ENCODE results near the gene F12.
"Not testable (repeated sequence)": the region's sequence is repeated elsewhere in the genome, so short reads cannot be mapped to it uniquely, and the experiment has no call there.

The F12 gene

DNA sequence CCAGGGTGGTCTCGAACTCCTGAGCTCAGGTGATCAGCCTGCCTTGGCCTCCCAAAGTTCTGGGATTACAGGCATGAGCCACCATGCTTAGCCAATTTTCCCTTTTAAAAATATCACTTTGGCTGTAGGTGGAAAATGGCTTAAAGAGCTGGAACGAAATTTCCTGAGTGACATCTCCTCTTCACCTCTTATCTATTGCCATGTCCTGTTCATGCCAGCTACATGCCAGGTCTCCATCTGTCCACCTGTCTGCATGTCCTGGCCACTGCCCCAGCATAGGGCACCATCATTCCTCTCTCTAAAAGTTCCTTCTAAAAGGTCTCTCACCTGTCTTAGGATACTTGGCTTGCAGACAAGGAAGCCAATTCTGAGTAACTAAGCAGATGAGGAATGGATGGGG is 14.3 kb upstream of the F12 start:
- no peak for TF ChIP-seq ZNF565 (CRISPR knock-in tag; conservative IDR thresholded peaks at IDR 0.05; ENCODE audit: low read depth)
- TF ChIP-seq ZFP30 (CRISPR knock-in tag; IDR thresholded peaks at IDR 0.05), result no peak
- TF ChIP-seq RARB (CRISPR knock-in tag; IDR thresholded peaks at IDR 0.05), result no peak
- TF ChIP-seq GLIS3 (CRISPR knock-in tag; IDR thresholded peaks at IDR 0.05), result no peak
- TF ChIP-seq, protein P1, sequence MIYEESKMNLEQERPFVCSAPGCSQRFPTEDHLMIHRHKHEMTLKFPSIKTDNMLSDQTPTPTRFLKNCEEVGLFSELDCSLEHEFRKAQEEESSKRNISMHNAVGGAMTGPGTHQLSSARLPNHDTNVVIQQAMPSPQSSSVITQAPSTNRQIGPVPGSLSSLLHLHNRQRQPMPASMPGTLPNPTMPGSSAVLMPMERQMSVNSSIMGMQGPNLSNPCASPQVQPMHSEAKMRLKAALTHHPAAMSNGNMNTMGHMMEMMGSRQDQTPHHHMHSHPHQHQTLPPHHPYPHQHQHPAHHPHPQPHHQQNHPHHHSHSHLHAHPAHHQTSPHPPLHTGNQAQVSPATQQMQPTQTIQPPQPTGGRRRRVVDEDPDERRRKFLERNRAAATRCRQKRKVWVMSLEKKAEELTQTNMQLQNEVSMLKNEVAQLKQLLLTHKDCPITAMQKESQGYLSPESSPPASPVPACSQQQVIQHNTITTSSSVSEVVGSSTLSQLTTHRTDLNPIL (CRISPR knock-in tag; IDR thresholded peaks at IDR 0.05; ENCODE audit: low read depth), result no peak
- TF ChIP-seq ZNF8 (CRISPR knock-in tag; IDR thresholded peaks at IDR 0.05), result no peak
- ATAC-seq, result no peak

DNA sequence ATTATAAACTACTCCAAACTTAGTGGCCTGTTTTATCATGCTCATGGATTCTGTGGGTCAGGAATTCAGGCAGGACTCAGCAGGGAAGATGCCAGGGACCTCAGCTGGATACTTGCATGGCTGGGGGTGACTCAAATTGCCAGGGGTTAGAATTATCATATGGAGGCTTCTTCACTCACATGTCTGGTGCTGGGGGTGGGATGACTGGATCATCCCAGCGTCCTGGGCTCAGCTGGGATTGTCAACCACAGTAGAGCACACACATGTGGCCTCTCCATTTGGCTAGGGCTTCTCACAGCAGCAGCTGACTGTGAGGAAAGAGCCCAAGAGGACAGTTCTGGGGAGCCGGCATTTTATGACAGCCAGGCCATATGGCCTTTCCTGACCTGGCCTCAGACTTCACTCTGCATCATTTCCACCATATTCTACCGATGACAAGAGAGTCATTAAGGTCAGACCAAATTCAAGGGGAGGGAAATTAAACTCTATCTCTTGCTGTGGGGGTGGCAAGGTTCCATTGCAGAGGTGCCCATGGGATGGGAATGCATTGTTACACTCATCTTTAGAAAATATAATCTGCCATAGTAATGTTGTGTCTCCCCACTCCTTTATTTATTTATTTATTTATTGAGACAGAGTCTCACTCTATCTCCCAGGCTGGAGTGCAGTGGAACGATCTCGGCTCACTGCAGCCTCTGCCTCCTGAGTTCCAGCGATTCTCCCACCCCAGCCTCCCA is 11.9 kb upstream of the F12 start:
- no peak for ATAC-seq
- TF ChIP-seq ZNF565 (CRISPR knock-in tag; conservative IDR thresholded peaks at IDR 0.05; ENCODE audit: low read depth) (no peak), GLIS3 (CRISPR knock-in tag; IDR thresholded peaks at IDR 0.05) (no peak), ZC3H10 (CRISPR knock-in tag; IDR thresholded peaks at IDR 0.05) (no peak), ARNTL (CRISPR knock-in tag; IDR thresholded peaks at IDR 0.05; ENCODE audit: borderline replicate concordance, low read depth) (no peak), ZNF8 (CRISPR knock-in tag; IDR thresholded peaks at IDR 0.05) (no peak), BACH2 (CRISPR knock-in tag; IDR thresholded peaks at IDR 0.05; ENCODE audit: borderline replicate concordance) (no peak), ISL1 (CRISPR knock-in tag; IDR thresholded peaks at IDR 0.05) (no peak), ESRRG (CRISPR knock-in tag; IDR thresholded peaks at IDR 0.05) (no peak), CSDC2 (CRISPR knock-in tag; IDR thresholded peaks at IDR 0.05) (no peak), ZNF70 (CRISPR knock-in tag; IDR thresholded peaks at IDR 0.05) (no peak), ZFP30 (CRISPR knock-in tag; IDR thresholded peaks at IDR 0.05) (no peak), OSR1 (CRISPR knock-in tag; IDR thresholded peaks at IDR 0.05) (no peak), SNAI2 (CRISPR knock-in tag; IDR thresholded peaks at IDR 0.05) (no peak), TOX (CRISPR knock-in tag; IDR thresholded peaks at IDR 0.05; ENCODE audit: borderline replicate concordance) (no peak)
- TF ChIP-seq, protein P2, sequence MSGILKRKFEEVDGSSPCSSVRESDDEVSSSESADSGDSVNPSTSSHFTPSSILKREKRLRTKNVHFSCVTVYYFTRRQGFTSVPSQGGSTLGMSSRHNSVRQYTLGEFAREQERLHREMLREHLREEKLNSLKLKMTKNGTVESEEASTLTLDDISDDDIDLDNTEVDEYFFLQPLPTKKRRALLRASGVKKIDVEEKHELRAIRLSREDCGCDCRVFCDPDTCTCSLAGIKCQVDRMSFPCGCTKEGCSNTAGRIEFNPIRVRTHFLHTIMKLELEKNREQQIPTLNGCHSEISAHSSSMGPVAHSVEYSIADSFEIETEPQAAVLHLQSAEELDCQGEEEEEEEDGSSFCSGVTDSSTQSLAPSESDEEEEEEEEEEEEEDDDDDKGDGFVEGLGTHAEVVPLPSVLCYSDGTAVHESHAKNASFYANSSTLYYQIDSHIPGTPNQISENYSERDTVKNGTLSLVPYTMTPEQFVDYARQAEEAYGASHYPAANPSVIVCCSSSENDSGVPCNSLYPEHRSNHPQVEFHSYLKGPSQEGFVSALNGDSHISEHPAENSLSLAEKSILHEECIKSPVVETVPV (CRISPR knock-in tag; IDR thresholded peaks at IDR 0.05), result no peak
- TF ChIP-seq, protein P3, sequence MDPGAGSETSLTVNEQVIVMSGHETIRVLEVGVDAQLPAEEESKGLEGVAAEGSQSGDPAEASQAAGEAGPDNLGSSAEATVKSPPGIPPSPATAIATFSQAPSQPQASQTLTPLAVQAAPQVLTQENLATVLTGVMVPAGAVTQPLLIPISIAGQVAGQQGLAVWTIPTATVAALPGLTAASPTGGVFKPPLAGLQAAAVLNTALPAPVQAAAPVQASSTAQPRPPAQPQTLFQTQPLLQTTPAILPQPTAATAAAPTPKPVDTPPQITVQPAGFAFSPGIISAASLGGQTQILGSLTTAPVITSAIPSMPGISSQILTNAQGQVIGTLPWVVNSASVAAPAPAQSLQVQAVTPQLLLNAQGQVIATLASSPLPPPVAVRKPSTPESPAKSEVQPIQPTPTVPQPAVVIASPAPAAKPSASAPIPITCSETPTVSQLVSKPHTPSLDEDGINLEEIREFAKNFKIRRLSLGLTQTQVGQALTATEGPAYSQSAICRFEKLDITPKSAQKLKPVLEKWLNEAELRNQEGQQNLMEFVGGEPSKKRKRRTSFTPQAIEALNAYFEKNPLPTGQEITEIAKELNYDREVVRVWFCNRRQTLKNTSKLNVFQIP (CRISPR knock-in tag; IDR thresholded peaks at IDR 0.05; ENCODE audit: borderline replicate concordance, low read depth), result no peak
- TF ChIP-seq, protein P1 (CRISPR knock-in tag; IDR thresholded peaks at IDR 0.05; ENCODE audit: low read depth), result no peak
- TF ChIP-seq, protein P4, sequence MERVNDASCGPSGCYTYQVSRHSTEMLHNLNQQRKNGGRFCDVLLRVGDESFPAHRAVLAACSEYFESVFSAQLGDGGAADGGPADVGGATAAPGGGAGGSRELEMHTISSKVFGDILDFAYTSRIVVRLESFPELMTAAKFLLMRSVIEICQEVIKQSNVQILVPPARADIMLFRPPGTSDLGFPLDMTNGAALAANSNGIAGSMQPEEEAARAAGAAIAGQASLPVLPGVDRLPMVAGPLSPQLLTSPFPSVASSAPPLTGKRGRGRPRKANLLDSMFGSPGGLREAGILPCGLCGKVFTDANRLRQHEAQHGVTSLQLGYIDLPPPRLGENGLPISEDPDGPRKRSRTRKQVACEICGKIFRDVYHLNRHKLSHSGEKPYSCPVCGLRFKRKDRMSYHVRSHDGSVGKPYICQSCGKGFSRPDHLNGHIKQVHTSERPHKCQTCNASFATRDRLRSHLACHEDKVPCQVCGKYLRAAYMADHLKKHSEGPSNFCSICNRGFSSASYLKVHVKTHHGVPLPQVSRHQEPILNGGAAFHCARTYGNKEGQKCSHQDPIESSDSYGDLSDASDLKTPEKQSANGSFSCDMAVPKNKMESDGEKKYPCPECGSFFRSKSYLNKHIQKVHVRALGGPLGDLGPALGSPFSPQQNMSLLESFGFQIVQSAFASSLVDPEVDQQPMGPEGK (CRISPR knock-in tag; IDR thresholded peaks at IDR 0.05; ENCODE audit: borderline replicate concordance), result no peak

DNA sequence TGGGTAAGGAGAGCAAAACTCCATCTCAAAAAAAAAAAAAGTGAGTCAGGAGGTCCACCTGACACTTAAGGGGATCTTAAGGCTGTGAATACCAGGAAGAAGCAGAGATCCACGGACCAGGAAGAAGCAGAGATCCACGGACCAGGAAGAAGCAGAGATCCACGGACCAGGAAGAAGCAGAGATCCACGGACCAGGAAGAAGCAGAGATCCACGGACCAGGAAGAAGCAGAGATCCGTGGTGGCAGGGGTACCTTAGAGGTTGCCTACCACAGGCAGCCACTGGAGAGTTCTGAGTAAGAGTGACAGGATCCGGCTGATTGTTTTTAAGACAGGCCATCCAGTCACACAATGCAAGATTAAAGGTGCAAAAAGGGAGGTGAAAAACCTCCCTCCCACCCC is 11.1 kb upstream of the F12 start:
- ATAC-seq, result not testable (repeated sequence)

DNA sequence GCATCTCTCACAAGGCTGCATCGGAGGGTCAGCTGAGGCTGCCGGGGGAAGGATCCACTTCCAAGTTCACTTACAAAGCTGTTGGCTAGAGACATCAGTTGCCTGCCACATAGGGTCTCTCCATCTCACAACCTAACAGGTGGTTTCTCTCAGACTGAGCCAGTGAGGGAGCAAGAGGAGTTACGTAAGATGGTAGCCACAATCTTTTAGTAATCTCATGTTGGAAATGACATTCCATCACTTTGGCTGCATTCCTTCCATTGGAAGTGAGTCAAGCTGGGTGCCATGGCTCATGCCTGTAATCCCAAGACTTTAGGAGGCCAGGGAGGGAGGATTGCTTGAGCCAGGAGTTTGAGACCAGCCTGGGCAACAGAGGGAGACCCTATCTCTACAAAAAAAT is 9.7 kb upstream of the F12 start:
- TF ChIP-seq ISL1 (CRISPR knock-in tag; IDR thresholded peaks at IDR 0.05) (no peak), ZNF565 (CRISPR knock-in tag; conservative IDR thresholded peaks at IDR 0.05; ENCODE audit: low read depth) (no peak), CSDC2 (CRISPR knock-in tag; IDR thresholded peaks at IDR 0.05) (no peak), SNAI2 (CRISPR knock-in tag; IDR thresholded peaks at IDR 0.05) (no peak), ZNF70 (CRISPR knock-in tag; IDR thresholded peaks at IDR 0.05) (no peak), OSR1 (CRISPR knock-in tag; IDR thresholded peaks at IDR 0.05) (no peak)
- TF ChIP-seq, protein P2 (CRISPR knock-in tag; IDR thresholded peaks at IDR 0.05), result no peak
- TF ChIP-seq, protein P4 (CRISPR knock-in tag; IDR thresholded peaks at IDR 0.05; ENCODE audit: borderline replicate concordance), result no peak
- TF ChIP-seq, protein P1 (CRISPR knock-in tag; IDR thresholded peaks at IDR 0.05; ENCODE audit: low read depth), result no peak
- no peak for ATAC-seq

DNA sequence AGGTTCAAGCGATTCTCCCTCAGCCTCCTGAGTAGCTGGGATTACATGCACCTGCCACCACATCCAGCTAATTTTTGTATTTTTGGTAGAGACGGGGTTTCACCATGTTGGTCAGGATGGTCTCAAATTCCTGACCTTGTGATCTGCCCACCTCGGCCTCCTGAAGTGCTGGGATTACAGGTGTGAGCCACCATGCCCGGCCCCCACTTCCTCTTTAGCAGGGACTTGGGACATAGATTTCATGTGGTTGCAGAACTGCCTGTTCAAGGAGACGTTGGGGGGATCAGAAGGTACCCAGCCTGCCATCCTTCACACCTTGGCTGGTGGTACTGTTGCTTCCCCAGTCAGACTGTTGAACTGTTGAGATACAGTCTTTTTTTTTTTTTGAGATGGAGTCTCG is 7.7 kb upstream of the F12 start:
- ATAC-seq, result not testable (repeated sequence)

Data from SK-N-SH treated with all-trans-retinoic acid at 6 μM for 48 hours (cell line).